Measurements from ENCODE around the gene APELA.

DNA sequence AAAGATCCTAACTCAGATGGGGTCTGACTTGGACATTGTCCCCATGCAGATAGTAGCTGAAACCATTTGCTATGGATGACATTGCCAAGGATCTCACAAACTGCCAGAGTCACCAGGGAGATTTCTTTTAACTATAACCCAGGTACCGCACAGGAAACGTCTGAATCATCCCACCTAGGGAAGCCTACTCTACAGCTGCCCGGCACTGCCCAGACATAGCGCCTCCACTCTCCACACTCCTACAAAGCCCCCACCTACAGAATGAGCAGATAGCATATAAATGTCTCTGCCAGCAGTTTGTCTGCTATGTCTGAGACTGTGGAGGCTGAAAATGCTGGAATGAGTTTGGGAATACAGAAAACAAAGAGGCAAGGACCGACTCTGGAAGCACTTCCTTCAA lies 68.2 kb downstream of the APELA start:
- TF ChIP-seq, protein P1, sequence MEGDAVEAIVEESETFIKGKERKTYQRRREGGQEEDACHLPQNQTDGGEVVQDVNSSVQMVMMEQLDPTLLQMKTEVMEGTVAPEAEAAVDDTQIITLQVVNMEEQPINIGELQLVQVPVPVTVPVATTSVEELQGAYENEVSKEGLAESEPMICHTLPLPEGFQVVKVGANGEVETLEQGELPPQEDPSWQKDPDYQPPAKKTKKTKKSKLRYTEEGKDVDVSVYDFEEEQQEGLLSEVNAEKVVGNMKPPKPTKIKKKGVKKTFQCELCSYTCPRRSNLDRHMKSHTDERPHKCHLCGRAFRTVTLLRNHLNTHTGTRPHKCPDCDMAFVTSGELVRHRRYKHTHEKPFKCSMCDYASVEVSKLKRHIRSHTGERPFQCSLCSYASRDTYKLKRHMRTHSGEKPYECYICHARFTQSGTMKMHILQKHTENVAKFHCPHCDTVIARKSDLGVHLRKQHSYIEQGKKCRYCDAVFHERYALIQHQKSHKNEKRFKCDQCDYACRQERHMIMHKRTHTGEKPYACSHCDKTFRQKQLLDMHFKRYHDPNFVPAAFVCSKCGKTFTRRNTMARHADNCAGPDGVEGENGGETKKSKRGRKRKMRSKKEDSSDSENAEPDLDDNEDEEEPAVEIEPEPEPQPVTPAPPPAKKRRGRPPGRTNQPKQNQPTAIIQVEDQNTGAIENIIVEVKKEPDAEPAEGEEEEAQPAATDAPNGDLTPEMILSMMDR (IDR thresholded peaks at IDR 0.05), result no peak
- no peak for TF ChIP-seq ZFX (IDR thresholded peaks at IDR 0.05; ENCODE audit: borderline replicate concordance)

All from 22Rv1 (cell line).